Stimulated activated memory B cell treated with anti-CD40 and anti-IgM and Interleukin-4, amounts not matched to agents 10 μg/mL and 1 μg/mL and 100 μg/mL, for 72 hours (primary cell): ENCODE results near the gene MRPL40.
"Not testable (repeated sequence)": the region's sequence is repeated elsewhere in the genome, so short reads cannot be mapped to it uniquely, and the experiment has no call there.

ENCODE experiments used
- ATAC-seq: fragments of 150-1000 bp; cut with Tn5 transposase; 2 replicates; pipeline ENCODE4 v1.10.0; 2021
- H3K27ac Mint-ChIP-seq: one replicate; pipeline ENCODE4 v1.8.0; 2022; ENCODE audit warnings: mild to moderate bottlenecking, mixed read lengths
- H3K27me3 Mint-ChIP-seq: one replicate; pipeline ENCODE4 v1.8.0; 2022; ENCODE audit warnings: mixed read lengths
- H3K36me3 Mint-ChIP-seq: one replicate; pipeline ENCODE4 v1.8.0; 2022; ENCODE audit warnings: mixed read lengths
- H3K4me1 Mint-ChIP-seq: one replicate; pipeline ENCODE4 v1.8.0; 2022; ENCODE audit warnings: mixed read lengths
- H3K4me3 Mint-ChIP-seq: one replicate; pipeline ENCODE4 v1.8.0; 2022; ENCODE audit warnings: mild to moderate bottlenecking, moderate library complexity, mixed read lengths
- H3K9me3 Mint-ChIP-seq: one replicate; pipeline ENCODE4 v1.8.0; 2022; ENCODE audit warnings: mixed read lengths

Gene MRPL40

GRCh38 chr22:19445279-19445982, 13.1 kb downstream of the MRPL40 start:
- H3K9me3 Mint-ChIP-seq, H3K27me3 Mint-ChIP-seq, H3K27ac Mint-ChIP-seq, H3K4me3 Mint-ChIP-seq, ATAC-seq: not testable (repeated sequence)
- H3K36me3 Mint-ChIP-seq: peaks cover 29% of the 10 kb centered on the region
- peaks cover 58% of the 10 kb centered on the region for H3K4me1 Mint-ChIP-seq

- no peak for ATAC-seq
- Mint-ChIP-seq H3K9me3 (no peaks in the 10 kb centered on the region), H3K4me3 (peak overlapping the region; percentile 84), H3K27ac (peak overlapping the region; percentile 87), H3K36me3 (peaks cover 31% of the 10 kb centered on the region), H3K27me3 (no peaks in the 10 kb centered on the region), H3K4me1 (peaks cover 53% of the 10 kb centered on the region)
Observed at GRCh38 chr22:19446603-19447329, 14.4 kb downstream of the MRPL40 start.

- Mint-ChIP-seq H3K27ac (peak within 1 kb of the TSS; percentile 87), H3K4me1 (peaks cover 53% of the 10 kb centered on the region), H3K36me3 (peaks cover 32% of the 10 kb centered on the region), H3K9me3 (no peaks in the 10 kb centered on the region), H3K27me3 (no peaks in the 10 kb centered on the region), H3K4me3 (peak within 1 kb of the TSS; percentile 84)
- ATAC-seq: peak; percentile 94
Observed at GRCh38 chr22:19447330-19448075, 15.2 kb downstream of the MRPL40 start, which contains the start of gene C22orf39. Gene C22orf39 (minus strand): TSS chr22:19447711. CDS start chr22:19447688, 23 bp downstream.

GRCh38 chr22:19448076-19448607, 15.8 kb downstream of the MRPL40 start:
- Mint-ChIP-seq H3K27ac (peak overlapping the region; percentile 87), H3K9me3 (no peaks in the 10 kb centered on the region), H3K4me3 (peak overlapping the region; percentile 84), H3K4me1 (peaks cover 51% of the 10 kb centered on the region), H3K27me3 (no peaks in the 10 kb centered on the region), H3K36me3 (peaks cover 37% of the 10 kb centered on the region)
- peak; percentile 85 for ATAC-seq

GRCh38 chr22:19448739-19449421, 16.5 kb downstream of the MRPL40 start:
- peak; percentile 4 for ATAC-seq
- peaks cover 37% of the 10 kb centered on the region for H3K36me3 Mint-ChIP-seq
- no peaks in the 10 kb centered on the region for H3K9me3 Mint-ChIP-seq
- peaks cover 44% of the 10 kb centered on the region for H3K4me1 Mint-ChIP-seq
- peak overlapping the region; percentile 87 for H3K27ac Mint-ChIP-seq
- peak overlapping the region; percentile 42 for H3K4me3 Mint-ChIP-seq
- H3K27me3 Mint-ChIP-seq: no peaks in the 10 kb centered on the region

GRCh38 chr22:19449422-19449767, 17.1 kb downstream of the MRPL40 start:
- no peak overlapping the region for H3K27ac Mint-ChIP-seq
- no peaks in the 10 kb centered on the region for H3K27me3 Mint-ChIP-seq
- H3K36me3 Mint-ChIP-seq: peaks cover 37% of the 10 kb centered on the region
- H3K9me3 Mint-ChIP-seq: no peaks in the 10 kb centered on the region
- H3K4me3 Mint-ChIP-seq: no peak overlapping the region
- no peak for ATAC-seq
- H3K4me1 Mint-ChIP-seq: peaks cover 39% of the 10 kb centered on the region

GRCh38 chr22:19450363-19451175, 18.2 kb downstream of the MRPL40 start:
- no peaks in the 10 kb centered on the region for H3K9me3 Mint-ChIP-seq
- H3K4me3 Mint-ChIP-seq: no peak overlapping the region
- no peak overlapping the region for H3K27ac Mint-ChIP-seq
- H3K36me3 Mint-ChIP-seq: peaks cover 44% of the 10 kb centered on the region
- ATAC-seq: no peak
- peaks cover 29% of the 10 kb centered on the region for H3K4me1 Mint-ChIP-seq
- H3K27me3 Mint-ChIP-seq: no peaks in the 10 kb centered on the region

- H3K4me3 Mint-ChIP-seq: no peak overlapping the region
- H3K27me3 Mint-ChIP-seq: no peaks in the 10 kb centered on the region
- peaks cover 21% of the 10 kb centered on the region for H3K4me1 Mint-ChIP-seq
- no peak overlapping the region for H3K27ac Mint-ChIP-seq
- H3K36me3 Mint-ChIP-seq: peaks cover 48% of the 10 kb centered on the region
- no peak for ATAC-seq
- H3K9me3 Mint-ChIP-seq: no peaks in the 10 kb centered on the region
Observed at GRCh38 chr22:19451570-19451969, 19.2 kb downstream of the MRPL40 start.

GRCh38 chr22:19453718-19454117, 21.4 kb downstream of the MRPL40 start:
- no peaks in the 10 kb centered on the region for H3K27me3 Mint-ChIP-seq
- H3K4me1 Mint-ChIP-seq: peaks cover 6% of the 10 kb centered on the region
- ATAC-seq: no peak
- no peak overlapping the region for H3K4me3 Mint-ChIP-seq
- no peak overlapping the region for H3K27ac Mint-ChIP-seq
- peaks cover 58% of the 10 kb centered on the region for H3K36me3 Mint-ChIP-seq
- H3K9me3 Mint-ChIP-seq: no peaks in the 10 kb centered on the region

- Mint-ChIP-seq H3K4me3 (no peak overlapping the region), H3K27ac (no peak overlapping the region), H3K36me3 (peaks cover 58% of the 10 kb centered on the region), H3K4me1 (peaks cover 5% of the 10 kb centered on the region), H3K27me3 (no peaks in the 10 kb centered on the region), H3K9me3 (no peaks in the 10 kb centered on the region)
- no peak for ATAC-seq
Observed at GRCh38 chr22:19454156-19454555, 21.8 kb downstream of the MRPL40 start.

- H3K36me3 Mint-ChIP-seq: peaks cover 58% of the 10 kb centered on the region
- no peak overlapping the region for H3K4me3 Mint-ChIP-seq
- ATAC-seq: no peak
- no peaks in the 10 kb centered on the region for H3K27me3 Mint-ChIP-seq
- H3K9me3 Mint-ChIP-seq: no peaks in the 10 kb centered on the region
- no peaks in the 10 kb centered on the region for H3K4me1 Mint-ChIP-seq
- peak overlapping the region; percentile 9 for H3K27ac Mint-ChIP-seq
Observed at GRCh38 chr22:19455033-19455432, 22.7 kb downstream of the MRPL40 start.

GRCh38 chr22:19455585-19456370, 23.4 kb downstream of the MRPL40 start:
- Mint-ChIP-seq H3K27ac (peak overlapping the region; percentile 9), H3K27me3 (no peaks in the 10 kb centered on the region), H3K9me3 (no peaks in the 10 kb centered on the region), H3K36me3 (peaks cover 58% of the 10 kb centered on the region), H3K4me3 (no peak overlapping the region), H3K4me1 (no peaks in the 10 kb centered on the region)
- no peak for ATAC-seq

GRCh38 chr22:19456541-19456940, 24.2 kb downstream of the MRPL40 start:
- Mint-ChIP-seq H3K4me1 (no peaks in the 10 kb centered on the region), H3K27ac (no peak overlapping the region), H3K27me3 (no peaks in the 10 kb centered on the region), H3K4me3 (no peak overlapping the region), H3K9me3 (no peaks in the 10 kb centered on the region), H3K36me3 (peaks cover 55% of the 10 kb centered on the region)
- no peak for ATAC-seq
